Colon (tissue), 2 donors: ENCODE data around the gene NPTX1.

Experiments used
- FAIRE-seq: peaks from 2 replicates; lab custom pipeline; 2012; peaks lifted over from hg19 to GRCh38; lab: Jason Lieb, UNC
- donor health status: control.
- donor health status: control.

Gene NPTX1

DNA sequence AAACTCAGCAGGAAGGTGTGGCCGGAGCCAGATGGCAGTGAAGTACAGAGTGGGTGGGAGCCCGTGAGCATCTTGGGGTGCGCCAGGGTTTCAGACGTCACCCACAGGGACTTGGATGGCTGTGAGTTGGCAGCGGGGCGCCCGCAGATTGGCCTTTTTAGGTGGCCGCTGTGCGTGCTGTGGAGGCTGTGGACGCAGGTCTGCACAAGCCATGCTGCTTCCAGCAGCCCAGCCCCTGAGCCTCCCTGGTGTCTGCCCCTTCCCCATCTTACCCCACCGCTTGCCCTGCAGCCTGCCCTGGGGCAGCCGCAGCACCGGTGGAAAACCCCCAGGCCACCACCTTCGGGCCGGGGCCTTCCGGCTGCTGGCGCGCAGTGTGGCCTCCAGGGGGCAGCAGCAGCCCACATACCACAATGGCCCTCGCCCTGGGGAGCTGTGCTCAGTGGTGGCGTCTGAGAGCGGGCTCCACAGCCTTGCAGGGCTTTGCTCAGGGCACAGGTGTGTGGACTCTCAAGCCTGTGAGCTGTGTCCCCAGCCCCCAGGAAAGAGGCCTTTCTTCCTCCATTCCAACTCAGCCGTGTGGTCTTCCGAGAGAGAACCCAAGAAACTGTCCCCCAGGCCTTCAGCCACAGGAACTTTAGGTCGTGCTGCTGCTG is 49.6 kb downstream of the NPTX1 start:
- FAIRE-seq, result no peak

DNA sequence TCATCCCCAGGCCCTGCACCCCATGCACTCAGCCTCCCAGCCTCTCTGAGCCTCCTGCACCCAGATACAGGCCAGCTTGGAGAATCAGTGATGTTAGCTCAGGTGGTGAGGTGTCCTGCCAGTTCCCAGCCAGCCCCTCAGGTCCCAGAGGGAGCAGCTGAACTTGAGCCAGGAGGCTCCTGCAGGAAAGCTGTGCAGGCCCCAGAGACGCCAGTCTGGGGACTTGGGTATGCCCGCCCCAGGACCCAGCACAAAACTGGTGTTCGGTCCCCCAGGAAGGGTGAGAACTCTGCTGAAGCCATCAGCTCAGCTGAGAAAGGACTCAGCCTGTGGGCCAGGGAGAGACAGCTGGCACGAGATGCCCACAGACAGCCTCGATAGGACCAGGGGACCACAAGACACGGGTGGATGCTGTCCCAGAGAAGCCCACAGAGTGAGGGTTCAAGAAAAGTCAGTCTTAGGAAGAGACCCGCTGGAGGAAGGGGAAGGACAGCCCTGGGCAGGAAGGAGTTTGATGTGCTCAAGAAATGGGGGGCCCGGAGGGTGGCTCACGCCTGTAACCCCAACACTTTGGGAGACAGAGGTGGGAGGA is 50.5 kb downstream of the NPTX1 start:
- FAIRE-seq, result no peak

DNA sequence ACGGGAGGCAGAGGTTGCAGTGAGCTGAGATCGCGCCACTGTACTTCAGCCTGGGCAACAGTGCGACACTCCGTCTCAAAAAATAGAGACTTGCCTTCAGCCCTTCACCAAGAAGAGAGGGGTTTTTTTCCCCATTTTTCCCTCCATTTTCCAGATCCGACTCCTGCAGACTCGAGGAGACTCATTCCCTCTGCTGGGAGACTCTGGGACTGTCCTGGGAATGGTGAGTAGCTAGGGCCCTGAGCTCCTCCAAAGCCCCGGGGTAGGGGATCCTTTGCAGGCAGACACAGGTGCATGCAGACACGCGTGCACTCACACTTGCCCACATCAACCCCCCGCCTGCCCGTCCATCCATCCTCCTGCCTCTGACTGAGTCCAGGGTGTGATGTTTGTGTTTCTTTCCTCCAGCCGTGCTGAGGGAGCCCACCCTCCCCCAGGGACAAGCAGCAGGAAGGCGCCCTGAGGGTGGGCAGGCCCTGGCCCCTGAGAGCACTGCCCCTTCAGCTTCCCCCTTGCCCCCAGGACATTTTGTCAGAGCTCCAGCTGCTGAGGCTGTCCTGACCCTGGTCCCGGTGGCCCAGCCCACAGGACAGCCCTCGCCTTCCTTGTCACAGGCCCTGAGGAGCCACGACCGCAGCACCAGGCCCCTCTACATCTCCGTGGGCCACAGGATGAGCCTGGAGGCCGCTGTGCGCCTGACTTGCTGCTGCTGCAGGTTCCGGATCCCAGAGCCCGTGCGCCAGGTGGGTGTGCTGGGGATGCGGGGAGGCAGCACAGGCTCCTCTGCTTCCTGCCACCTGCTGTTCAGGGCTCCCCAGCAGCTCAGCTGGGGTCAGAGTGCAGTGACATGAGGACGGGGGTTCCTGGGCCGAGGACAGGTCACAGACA is 51.3 kb downstream of the NPTX1 start:
- FAIRE-seq, result no peak

DNA sequence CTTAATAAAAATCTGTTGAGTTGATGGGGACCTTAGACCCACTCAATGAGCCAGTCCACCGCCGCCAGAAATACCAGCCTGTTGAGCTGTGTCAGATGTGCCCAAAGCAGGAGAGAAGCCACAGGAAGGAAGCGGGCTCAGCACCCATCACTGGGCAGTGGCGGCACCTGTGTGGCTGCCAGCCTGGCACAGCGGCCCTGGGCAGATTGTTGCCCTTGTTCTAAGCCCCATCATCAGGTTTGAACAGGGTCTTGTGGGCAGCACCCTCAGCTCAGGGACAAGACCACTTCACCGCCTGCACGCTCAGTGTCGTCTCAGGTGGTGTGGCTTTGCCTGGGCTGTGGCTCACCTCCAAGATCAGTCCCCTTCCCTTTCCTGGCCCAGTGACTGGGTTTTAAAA is 52.1 kb downstream of the NPTX1 start:
- no peak for FAIRE-seq

DNA sequence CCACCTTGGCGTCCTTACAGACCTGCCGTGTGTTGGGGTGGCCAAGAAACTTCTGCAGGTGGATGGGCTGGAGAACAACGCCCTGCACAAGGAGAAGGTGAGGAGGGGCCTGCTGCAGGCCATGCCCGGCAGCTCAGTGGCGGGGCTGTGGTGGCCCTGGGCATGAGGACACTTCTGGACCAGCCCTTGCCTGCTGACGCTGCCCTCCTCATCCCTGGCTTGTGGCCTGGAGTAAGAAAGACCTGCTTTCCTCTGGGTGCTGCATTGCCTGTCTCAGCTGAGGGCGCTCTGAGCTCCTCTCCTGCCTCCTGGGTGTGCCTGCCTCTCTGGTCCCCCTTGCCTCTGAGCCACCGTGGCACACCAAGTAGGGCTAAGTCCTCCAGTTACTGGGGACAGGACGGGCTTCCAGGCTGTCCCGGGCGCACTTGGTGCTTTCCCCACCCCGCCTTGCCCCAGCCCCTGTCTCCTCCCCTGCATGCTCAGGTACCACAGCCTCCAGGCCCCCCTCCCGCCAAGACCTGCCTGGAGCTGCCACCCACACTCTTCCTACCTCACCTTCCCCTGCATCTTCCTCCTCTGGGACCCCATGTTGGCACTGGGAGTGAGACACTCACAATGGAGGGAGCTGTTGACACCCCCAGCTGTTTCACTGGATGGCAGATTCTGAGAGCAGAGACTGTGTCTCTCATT is 52.7 kb downstream of the NPTX1 start:
- no peak for FAIRE-seq

DNA sequence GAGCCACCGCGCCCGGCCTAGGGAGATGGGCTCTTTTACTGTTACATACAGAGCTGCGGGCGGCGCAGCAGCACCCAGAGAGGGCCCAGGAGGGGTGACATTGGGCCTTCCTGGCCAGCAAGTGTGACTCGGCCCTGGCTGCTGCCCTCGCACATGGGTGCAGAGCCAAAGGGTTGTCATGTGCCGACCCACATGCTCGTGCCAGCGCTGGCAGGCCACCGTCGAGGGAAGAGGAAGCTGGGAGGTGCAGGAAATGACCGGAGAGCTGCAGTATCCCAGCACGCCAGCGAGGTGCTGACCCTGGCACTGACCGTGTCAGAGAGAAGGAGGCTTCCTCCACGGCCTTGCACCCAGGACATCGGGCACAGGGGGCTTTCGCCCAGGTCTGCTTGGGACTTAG is 53.4 kb downstream of the NPTX1 start:
- FAIRE-seq, result no peak

DNA sequence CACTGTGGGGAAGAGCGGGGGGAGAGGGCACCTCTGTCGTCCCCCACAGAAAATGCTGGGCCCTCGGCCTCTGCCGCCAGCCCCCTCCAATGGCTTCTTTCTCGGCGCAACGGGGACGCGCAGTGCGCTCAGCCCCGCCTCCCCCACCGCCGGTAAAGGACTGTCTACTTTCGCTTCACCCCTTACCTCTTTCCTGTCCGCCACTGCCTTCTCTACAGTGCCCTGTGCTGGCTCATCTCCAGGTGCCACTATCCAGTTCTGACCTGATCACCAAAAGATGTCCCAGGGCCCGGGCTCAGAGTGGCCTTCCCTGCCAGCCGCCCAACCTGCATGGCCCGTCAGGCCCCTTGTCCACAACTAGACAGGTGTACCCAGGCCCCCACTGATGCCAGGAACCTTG is 54.1 kb downstream of the NPTX1 start:
- no peak for FAIRE-seq

DNA sequence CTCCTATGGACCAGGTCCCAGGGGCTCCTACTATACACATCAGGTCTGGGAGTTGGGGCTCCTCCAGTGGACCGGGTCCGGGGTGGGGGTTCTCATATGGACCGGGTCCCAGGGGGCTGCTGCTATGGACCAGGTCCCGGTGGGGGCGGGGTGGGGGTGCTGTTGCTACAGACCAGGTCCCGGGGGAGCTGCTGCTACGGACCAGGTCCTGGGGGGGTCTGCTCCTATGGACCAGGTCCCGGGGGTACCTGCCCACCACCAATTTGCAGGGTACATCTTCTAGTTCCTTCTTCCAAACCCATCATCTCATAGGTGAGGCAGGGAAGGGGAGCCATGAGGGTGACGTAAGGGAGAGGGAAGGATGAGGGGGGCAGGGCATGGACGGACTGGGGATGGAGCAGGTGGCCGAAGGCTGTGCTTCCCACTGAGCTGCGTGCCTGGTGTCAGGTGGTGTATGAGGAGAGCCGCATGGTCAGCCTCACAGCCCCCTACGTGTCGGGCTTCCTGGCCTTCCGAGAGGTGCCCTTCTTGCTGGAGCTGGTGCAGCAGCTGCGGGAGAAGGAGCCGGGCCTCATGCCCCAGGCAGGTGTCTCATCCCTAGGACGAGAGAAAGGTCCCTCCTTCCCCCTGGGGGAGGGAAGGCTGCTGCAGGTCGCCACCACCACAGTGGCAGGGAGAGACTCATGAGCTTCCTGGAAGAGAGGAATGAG is 54.9 kb downstream of the NPTX1 start:
- FAIRE-seq, result no peak

DNA sequence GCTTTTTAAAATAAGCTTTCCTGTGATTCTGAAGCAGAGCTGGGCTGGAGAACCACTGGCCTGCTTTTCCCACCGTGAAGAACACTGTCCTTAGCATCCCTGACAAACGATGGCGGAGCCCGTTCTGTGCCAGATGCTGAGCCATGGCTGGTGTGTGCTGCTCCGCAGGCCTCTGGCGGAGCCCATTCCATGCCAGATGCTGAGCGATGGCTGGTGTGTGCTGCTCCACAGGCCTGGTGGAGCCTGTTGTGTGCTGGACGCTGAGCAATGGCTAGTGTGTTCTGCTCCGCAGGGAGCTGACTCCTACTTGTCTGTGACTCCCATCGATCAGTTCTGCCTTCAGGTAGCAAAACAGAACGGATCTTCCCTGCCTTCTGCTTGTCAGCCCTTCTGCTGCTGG is 57.2 kb downstream of the NPTX1 start:
- no peak for FAIRE-seq

DNA sequence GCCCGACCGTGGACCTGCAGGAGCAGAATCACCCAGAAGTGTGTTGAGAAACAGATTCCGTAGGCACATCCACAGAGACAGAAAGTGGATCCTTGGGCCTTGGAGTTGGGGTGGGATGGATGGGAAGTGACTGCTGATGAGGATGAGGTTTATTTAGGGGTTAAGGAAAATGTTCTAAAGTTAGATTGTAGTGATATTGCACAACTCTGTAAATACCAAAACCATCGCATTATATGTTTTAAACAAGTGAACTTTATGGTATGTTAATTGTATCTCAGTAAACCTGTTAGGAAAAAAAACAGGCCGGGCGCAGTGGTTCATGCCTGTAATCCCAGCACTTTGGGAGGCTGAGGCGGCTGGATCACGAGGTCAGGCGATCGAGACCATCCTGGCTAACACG is 57.8 kb downstream of the NPTX1 start:
- no peak for FAIRE-seq
